Activated T-helper 9 cell treated with anti-CD3 and anti-CD28 coated beads, Interleukin-2, amount 50 U/mL, for 16 hours (primary cell): Measurements from ENCODE around the gene NFIA.
A peak's percentile ranks its signal among the peaks of the same experiment; 100 is the strongest.
"Not testable (repeated sequence)": the region's sequence is repeated elsewhere in the genome, so short reads cannot be mapped to it uniquely, and the experiment has no call there.

Experiments used
- DNase-seq: peaks from one replicate; pipeline ENCODE4 v3.0.0-alpha.2; 2020; ENCODE audit warnings: low read depth

Gene NFIA

DNA sequence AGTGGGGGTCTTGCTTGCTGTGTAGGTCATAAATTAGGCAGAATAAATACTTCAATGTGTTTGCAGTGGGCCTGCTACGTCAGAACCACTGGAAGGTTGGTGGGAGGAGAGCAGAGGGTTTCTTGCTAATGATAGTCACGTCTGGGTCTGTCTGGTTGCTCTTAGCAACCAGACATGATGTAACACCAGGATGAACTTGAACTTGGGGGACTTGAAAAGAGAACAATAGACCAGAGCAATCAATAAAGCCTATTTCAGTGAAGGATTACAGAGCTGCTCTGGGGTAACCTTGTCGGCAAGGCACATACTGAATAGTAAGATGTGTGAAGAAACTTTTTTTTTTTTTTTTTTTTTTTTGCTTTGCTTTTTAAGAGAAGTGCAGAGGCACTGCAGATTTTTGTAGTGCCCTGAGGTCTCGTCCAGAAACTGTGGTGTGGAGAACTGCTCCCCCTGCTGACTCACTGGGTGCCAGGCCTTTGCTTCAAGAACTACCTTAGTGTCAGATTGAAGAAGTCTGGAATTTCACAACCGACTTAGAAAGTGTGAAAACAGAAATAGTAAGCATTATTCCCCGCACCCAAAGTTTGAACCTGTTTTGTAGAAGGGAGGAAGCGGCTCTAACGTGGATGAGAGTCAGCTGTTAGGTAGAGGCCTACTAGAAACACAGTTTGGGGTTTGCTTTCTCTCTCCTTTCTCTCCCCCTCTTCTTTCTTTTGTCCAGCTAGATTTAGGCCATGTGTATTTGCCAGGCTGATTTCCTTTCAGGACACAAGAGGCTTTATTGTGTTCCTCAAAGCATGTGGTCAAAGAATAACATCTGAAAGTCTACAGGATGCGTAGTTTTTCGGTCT lies 371.0 kb downstream of the NFIA start:
- DNase-seq: peak; percentile 43

DNA sequence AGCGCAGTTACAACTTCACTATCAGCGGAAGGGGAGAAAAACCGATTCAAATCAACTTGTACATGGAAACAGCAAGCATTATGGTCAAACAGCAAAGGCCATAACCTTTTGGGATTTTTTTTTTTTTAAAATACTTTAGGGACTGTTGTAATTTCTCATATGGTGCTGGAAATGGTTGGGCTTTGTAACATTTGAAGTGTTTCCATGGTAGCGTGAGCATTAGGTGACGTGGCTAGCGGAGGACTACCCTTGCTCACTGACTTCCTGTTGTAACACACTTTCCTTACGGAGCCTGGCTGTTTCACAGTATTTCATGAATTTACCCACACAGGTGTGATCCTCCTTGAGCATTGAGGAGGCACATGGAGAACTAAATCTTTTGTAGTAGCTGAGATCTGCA lies 373.0 kb downstream of the NFIA start:
- no peak for DNase-seq

DNA sequence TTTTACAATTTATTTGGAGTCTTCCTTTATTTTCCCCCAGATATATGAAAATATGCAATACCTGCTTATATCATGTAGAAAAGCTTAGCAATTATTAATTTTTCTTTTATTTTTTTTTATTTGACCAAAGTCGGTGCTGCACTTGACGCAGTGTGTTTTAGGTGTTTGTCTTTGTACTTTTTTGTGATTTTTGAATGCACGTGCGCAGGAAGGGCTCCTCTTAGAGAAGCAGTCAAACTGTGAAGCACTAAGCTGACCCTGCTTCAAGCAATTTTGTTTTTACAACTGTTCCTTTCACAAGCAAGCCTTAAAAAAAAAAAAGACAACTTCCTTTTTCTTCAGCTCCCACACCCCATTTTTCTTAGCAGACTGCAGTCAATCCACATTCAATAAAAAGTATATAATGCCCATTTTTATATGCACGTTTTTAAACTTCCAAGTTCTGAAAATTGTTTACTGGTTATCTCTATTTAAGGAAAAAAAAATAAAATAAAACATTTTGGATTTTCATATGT lies 375.2 kb downstream of the NFIA start:
- no peak for DNase-seq

DNA sequence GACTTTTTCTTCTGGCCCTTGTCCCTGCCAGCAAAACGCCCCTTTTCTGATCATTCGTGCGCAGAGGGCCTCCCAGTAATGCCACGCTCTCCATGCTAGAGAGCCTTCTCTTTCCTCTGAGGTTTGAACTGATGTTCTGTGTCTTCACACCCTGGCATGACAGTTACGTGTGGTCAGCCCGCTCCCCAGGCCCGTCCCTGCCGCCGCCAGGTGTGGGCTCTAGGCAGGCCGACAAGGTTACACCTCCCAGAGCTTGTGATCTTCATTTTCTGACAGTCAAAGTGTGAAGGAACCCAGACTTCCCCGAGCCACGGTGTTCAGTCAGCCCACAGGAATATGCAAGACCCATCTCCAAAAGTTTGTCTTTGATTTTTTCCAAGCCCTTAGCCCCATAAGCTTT lies 377.0 kb downstream of the NFIA start:
- no peak for DNase-seq

DNA sequence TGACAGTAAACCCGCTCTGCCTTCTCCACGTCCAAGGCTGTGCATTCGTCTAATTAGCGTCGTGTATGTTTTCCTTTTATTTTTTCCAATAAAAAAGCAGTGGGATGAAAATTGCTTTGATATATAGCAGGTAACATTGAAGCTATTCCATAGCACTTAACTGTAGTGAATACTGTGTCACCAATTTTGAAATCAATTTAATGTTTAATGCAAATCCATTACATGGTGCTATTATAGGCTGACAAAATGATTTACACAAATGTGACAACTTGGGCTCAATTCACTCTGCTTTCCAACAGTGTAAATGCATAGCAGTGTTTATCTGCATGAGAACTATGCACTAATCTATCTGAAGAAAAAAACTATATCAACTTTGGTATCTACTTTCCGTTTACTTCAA lies 377.8 kb downstream of the NFIA start:
- no peak for DNase-seq

DNA sequence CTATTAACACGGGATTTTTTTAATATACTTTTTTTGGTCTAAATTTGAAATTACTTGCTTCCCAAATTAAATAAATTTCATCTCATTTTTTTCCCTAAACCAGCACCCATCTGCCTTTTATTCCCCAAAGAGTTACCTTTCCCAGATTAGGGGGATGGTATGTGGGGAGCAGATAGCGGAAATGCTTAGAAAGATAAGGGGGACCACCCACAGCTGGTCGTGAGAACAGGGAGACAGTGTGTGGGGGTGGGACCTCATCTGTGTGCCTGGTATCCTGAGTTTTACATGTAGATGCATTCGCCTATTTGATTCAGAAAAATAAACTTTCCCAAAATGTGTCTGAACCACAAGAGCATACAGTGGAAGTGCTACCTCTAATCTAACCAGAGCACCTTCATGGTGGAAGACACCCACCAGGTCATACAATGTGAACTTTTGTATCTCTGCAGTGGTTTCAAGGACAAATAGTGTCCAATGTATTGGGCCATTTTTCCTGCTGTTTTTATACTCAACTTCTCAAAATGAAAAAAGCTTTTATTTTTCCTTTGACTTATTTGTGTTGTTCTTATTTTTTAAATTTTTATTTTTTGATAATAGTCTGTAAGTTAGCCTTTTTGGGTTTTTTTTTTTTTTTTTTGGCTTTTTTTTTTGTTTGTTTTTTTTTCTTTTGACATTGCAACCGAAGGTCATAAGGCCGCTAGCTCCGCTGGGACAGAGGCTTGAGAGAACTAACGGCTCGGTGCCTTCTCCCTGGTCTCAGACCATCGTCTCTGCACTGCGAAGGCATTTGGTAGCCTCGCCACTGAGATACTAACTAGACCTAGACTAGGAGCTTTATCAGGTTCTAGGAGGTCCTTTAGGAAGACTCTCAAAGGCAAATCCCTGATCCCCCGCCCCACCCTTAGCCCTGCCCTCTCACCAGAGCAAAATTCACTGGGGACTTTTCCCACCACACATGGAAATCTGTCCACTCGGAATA lies 379.3 kb downstream of the NFIA start:
- no peak for DNase-seq

DNA sequence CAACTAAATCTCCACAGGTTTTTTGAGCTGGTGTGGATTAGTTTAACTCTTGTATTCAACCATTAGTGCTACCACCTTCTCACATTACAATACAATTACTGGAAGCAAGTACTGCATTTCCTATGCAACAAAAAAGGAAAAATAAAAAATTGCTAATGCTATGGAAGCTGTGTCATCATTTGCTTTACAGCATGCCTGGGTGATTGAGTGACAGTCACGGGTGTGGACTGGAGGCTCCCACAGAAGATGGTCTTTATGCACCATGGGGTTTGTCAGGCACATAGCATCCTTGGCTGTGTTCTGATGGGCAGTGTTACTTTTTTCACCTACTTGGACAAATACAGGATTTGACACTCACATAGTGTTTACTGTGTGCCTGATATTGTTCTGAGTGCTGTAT lies 380.3 kb downstream of the NFIA start:
- no peak for DNase-seq

DNA sequence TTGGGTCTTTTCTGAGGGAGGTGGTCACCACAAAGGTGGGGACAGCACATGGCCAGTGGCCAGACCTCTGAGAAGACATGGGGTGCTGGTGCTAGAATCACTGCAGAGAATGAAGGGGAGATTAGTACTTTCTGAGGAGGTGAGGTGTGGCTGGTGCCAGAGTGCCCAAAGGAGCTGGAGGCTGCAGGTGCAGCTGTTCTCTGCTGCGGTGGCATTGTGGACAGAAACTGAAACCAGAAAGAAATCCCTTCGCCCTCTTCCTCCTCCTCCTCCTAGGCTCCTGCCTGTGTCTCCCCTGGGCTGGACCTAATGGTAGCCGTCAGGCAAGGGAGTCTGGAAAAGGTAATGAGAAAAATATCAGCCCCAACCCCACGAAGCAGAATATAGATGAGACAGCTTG lies 380.9 kb downstream of the NFIA start:
- DNase-seq: no peak

DNA sequence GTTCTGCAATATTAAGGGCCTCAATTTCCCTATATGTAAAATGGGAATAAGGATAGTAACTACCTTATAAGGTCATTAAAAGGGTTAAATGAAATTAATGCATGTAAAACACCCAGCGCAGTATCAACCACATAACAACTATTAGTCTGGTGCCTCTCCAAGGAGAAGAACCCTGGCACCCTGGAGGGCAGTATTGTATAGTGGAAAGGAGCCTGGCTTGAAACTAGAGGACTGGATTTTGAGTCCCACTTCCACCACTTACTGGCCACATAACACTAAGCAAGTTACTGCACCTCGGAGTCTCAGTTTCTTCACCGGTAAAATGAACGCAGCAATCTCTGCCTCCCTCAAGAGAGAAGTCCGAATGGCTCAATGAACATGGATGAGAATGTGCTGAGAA lies 385.5 kb downstream of the NFIA start:
- DNase-seq: not testable (repeated sequence)

DNA sequence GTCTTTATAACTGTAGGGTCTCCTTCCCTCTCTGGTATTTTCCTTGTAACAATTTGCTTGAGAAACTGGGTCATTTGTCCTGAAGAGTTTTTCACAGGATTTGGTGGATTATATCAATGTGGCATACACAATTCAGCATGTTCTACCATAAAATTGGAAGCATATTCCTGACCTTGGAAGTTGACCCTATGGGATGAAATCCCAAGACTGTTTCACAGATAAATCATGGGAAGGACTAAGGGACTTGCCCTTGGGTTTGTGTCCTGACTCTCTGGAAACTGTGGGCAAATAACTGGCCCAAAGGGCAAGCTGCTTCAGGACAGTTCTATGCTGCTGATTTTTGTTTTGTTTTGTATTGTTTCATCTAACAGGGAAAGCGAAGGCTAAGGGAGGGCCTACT lies 387.0 kb downstream of the NFIA start:
- DNase-seq: no peak

DNA sequence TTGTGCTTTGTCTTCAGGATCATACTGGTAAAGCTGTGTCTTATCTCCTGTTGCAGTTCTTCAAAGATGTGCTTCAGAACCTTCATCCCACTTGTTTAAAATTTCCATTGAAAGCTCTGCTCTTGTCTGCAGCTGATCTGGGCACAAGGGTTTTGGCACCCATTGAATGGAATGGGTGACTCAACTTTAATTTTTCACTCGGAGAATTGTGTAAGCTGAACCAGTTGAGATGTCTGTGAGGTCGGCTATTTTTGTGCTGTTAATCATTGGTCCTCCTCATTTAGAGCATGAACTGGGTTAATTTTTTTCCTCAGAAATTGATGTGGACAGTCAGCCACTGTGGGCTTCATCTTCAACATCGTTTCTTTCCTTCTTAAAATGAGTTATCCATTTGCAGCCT lies 390.5 kb downstream of the NFIA start:
- DNase-seq: no peak

DNA sequence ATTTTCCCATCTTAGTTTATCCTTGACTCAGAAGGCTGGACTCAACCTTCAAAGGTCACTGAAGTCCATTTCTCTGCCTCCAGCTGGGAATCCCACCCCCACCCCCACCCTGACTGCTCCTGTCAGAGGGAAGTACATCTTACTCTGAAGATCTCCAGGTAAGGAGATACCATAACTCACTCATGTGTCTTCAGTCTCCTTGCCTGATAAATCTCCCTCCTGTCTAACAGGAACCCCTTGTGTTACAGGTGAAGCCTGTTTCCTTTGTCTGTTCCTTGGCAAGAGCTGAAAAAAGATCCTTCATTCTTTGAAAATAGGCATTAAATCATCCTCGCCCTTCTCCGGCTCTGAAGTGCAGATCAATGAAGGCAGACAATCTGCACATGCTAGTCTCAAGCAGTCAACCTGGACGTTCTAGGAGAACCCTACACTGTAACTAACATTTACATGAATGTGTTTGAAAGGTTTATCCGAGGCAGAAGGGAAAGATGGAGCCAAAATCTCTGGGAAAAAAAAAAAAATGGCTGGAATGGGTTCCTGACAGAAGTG lies 392.0 kb downstream of the NFIA start:
- DNase-seq: no peak

DNA sequence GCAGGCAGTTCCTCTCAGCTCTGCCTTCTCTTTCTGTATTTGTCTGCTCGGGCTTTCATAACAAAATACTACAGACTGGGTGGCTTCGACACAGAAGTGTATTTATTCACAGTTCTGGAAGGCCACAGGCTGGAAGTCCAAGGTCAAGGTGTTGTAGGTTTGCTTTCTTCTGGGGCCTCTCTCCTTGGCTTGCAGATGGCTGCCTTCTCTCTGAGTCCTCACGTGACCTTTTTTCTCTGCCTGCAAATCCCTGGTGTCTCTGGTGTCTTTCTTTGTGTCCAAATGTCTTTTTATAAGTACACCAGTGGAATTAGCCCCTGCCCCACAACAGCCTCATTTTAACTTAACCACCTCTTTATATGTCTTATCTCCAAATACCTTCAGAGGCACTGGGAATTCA lies 392.6 kb downstream of the NFIA start:
- DNase-seq: no peak

DNA sequence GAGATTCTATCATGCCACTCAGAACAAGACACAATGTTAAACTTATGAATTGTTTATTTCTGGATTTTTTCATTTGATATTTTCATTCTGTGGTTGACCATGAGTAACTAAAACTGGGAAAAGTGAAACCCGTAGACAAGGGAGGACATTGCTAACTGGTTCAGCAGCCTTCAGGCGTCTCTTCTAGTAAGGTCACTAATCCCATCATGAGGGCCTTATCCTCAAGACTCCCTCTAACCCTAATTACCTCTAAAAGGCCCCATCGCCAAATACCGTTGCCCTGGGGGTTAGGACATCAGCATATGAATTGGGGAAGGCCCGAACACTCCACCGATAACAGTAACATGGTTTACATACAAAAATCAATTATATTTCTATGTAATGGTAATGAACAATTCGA lies 394.9 kb downstream of the NFIA start:
- no peak for DNase-seq

DNA sequence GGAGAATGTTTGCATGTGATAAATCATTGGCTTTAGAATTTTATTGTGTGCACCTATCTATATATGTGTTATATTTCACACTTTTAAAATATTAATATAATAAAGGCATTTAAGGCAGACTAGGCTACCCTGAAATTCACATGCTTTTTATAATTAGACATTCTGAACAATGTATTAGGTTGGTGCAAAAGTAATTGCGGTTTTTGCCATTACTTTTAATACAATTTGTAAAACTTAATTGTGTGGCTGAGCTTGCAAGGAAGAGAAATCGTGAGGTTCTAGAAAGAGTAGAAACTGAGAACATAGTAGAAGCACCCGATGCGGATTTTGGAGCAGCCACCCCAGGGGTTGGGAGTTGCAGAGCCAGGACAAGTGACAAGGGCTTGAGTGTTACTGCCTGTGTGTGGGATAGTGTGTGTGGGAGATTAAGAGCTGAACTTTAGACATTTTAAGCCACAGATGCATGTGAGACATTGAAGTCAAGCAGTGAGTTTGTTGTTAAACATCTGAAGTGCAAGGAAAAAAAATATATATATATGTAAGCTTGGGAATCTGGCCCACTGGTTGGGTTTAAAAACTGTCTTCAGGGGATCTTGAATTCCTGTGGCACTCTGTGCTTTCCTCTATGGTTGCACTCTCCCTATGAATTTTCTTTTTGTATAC lies 398.0 kb downstream of the NFIA start:
- no peak for DNase-seq

DNA sequence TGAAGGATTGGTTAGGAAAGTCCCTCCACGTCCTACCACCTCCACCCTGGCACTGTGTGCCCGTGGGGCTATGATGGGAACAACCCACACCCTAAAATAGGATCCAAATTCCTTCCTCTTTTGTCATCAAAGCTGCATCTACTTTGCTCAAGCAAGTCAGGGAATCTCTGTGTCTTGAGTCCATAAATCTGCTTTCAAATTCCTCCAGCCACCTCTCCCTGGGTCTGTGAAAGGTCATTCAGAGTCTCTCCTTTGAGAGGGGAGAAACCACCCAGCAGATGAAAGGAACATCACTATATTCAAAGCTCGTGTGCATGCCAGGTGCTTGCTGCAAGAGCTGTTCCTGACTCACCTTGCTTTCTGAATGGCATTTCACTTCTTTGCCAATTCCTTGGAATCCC lies 399.0 kb downstream of the NFIA start:
- DNase-seq: no peak

DNA sequence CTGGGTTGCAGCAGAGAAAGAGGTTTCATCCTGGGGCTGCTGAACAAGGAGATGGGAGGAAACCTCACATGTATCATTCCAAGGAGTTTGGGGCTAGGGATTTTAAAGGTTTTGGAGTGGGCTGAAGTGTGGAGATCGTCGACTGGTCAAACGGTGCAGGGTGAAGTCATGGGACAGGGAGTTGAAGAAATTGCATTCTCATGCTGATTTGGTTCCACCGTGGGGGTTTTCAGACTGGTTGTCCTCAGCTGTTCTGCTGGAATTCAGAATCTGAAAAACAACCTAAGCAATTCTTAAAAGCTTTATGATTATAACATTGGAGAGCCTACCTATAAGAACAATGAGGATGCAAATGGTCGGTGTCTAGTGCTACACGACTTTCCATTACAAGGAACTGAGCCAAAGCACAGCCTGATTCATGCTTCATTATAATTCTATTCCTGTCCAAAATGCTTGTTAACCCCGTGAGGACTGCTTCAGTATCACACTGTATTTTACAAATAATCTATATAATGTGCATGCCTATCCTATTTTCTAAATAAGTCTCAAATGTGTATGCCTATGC lies 399.9 kb downstream of the NFIA start:
- DNase-seq: no peak

DNA sequence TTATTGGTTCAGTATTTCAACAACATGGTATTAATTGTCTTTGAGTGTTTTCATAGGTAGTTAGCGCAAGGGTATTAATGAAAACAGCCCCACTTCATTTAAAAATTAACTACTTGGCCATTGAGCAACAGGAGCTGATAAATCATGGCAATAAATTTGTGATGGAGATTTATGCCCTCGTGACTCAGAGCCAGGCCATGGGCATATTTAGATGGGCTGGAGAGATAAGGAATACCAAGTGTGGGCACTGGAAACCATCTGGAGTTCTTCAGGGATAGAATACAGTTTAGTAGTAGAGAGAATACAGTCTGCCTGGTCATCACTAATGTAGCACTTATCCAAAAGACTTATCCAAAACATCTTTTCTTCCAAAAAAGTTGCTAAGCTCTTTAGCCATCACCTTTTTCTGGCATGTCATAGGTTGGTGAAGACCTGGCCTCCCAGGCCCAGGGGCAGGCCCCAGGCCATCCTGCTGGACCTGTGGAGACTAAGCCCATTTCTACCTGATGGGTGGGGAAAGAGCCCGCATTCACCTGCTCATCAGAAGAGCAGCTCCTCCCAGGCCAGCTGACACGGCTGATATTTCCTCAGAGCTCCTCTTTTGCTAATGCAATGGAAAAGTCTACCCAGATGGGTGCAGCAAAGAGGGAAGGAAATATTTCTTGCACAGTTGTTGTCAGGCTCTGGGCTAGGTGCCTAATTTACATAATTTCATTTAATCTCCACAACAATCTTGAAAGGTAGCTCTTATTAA lies 404.6 kb downstream of the NFIA start:
- DNase-seq: no peak

DNA sequence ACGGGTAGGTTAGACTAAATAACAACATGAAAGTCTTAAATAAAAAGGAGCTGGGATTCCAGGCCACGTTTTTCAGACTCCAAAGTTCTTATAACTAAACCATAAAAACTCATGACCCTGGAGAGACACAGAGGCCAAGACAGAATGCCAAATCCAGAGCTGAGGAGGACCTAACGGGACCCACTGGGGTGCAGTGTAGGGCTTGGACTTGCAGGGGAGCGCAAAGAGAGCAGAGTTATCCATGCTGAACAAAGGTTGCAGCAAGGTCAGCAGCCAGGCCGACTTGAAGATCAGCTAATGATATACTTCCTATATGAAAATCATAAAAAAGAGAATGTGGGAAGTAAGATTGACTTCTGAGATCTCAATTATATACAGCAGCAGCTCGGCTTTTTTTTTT lies 405.4 kb downstream of the NFIA start:
- DNase-seq: no peak

DNA sequence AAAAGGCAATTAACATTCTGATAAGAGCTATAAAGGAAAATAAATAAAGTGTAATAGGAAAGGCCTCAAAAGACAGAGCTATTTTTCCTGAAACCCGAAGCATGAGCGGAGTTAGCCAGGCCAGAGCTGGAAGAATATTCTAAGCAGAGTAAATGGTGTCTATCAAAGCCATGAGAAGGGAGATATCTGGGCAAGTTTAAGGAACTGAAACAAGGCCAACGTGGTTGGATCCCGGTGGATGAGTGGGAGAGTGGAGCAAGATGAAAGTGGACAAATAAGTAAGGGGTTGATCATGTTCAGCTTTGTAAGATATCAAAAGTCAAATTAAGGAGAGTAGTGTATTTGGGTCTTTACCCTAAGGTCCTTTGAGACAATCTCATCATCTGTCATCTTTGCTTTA lies 408.6 kb downstream of the NFIA start:
- DNase-seq: no peak

DNA sequence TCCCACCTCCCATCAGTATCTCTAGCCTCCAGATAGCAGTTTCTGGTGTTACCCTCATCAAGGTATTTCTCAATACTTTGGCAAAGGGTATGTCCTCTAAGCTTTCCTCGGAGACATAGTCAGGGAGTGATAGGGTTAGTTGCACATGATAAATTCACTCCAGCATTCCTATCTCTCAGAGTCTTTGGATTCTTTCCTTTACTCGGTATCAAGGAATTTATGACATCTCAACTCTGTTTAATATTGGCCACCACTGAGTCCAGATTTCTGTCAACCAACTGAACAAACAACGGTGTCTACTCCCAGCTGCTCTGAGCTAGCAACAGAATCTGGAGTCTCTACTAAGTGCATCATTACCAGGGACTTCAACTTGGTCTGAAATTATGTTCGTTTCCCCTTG lies 409.1 kb downstream of the NFIA start:
- DNase-seq: no peak
